ENCODE measurements around the gene FRMD4A.

DNA sequence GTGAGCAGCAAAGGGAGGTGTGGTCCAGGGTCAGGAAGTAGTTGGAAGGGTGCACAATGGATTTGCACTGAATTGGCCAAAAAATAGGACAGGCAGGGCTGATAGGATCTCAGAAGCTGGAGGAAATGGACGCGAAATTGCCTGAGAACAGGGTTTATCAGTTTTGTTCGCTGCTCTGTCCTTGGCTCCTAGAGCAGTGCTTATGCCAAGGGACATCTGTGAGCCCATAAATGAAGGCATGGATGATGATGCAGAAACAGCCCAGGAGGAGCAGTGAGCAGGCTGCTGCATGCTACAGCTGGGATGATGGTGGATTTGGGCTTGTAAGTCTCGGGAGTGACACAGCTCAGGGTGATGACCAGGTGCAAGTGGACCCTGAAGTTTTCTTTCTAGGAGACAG, 539.2 kb downstream of the FRMD4A start:
- TF ChIP-seq HDGF (IDR thresholded peaks at IDR 0.05; ENCODE audit: borderline replicate concordance) = no peak
- no peak for TF ChIP-seq CTBP1 (IDR thresholded peaks at IDR 0.05; ENCODE audit: borderline replicate concordance)
- TF ChIP-seq ZNF384 (IDR thresholded peaks at IDR 0.05) = no peak
